Measurements from ENCODE around the gene HOGA1. TPM values are rescaled to one million over a fixed set of nuclear protein-coding genes. Genes with fewer than 3 reads are reported as not detected.
A peak's percentile ranks its signal among the peaks of the same experiment; 100 is the strongest.

HOGA1 gene
- total RNA-seq, 1 donor = 0.86 TPM

DNA sequence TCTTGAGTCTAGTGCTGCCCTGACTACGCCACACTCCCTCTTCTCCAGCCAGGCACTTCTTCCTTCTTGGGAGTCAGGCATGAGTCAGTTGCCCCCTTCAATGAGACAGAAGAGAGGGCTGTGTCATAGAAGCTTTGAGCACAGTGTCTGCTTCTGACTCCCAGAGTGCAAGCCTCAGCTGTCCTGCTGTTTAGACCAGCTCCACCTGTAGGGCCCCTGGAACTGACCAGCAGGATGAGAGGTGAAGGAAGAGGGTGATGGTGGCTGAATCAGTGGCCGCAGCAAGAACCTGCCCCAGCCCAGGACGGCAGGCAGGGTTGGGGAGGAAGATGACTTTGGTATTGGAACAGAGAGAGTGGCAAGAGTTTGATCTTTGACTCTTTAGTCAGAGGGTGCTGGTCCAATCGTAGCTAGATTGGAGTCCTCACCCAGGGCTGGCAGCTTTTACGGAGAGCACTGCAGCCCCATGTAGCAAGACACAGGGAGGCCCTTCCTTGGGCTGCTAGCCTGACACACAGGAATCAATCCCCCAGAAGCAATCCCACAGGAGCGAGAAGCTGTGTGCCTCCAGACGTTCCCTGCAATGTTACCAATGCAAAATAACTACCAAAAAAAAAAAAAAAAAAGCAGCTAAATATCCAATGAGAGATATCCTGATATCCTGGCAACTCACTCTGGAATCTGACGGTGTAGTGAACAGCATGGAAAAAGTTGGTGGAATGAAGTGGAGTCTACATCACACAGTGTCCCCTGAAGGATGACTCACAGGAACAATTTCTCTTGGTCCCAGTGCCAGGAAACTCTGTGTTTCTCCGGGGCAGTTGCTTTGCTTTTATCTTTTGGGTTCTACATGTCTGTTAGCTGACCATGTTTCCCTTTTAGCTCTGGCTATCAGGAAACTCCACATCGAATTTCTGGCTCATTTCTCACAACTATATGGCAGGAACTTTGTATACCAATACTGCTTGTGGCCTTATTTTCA lies 12.2 kb downstream of the HOGA1 start:
- TF ChIP-seq CTCF (IDR thresholded peaks at IDR 0.05; ENCODE audit: insufficient read depth, low read depth, low read length) = no peak
- H3K4me3 ChIP-seq (ENCODE audit: low read depth, low read length) = no peak overlapping the region
- DNase-seq (ENCODE audit: low read depth) = peak; percentile 54

DNA sequence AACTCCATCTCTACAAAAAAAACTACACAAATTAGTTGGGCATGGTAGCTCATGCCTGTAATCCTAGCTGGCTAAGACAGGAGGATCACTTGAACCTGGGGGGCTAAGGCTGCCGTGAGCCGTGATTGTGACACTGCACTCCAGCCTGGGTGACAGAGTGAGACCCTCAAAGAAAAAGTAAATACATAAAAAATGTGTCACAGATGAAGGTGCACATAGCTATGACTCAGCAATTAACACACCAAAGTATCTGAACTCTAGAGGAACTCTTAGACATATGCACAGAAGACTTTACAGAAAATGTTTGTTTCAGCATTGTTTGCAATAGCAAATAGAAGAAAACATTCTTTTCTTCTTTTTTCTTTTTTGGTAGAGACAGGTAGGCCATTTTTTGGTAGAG lies 13.6 kb downstream of the HOGA1 start:
- DNase-seq (ENCODE audit: low read depth) = no peak
- no peak overlapping the region for H3K4me3 ChIP-seq (ENCODE audit: low read depth, low read length)
- no peak for TF ChIP-seq CTCF (IDR thresholded peaks at IDR 0.05; ENCODE audit: insufficient read depth, low read depth, low read length)

DNA sequence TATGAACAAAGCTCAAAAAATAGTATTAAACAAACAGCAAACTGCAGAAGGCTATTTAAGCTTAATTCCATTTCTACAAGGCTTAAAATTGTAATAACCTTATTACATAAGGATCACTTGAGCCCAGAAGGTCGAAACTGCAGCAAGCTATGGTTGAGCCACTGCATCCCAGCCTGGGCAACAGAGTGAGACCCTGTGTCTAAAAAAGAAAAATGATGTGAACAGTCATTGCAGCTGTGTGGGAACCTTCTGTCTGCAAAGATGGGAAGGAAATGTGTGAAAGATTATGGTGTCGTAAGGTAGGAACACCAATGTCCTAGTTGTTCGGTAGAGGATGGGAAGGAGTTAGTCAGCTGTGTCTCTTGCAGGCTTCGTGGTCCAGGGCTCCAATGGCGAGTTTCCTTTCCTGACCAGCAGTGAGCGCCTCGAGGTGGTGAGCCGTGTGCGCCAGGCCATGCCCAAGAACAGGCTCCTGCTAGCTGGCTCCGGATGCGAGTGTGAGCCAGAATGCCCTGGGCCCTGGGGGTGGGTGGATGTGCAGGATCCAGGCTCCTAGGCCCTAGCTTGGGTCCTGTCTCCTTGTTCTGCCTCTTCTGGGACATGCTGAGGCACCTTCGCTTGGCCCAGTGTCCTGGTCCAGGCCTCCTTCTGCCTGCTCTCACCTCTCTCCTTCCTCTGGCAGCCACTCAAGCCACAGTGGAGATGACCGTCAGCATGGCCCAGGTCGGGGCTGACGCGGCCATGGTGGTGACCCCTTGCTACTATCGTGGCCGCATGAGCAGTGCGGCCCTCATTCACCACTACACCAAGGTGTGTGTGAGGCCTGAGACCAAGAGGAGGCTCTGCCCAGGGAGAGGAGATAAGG lies 14.4 kb downstream of the HOGA1 start:
- no peak overlapping the region for H3K4me3 ChIP-seq (ENCODE audit: low read depth, low read length)
- no peak for DNase-seq (ENCODE audit: low read depth)
- no peak for TF ChIP-seq CTCF (IDR thresholded peaks at IDR 0.05; ENCODE audit: insufficient read depth, low read depth, low read length)

- H3K4me3 ChIP-seq (ENCODE audit: low read depth, low read length) = no peak overlapping the region
- no peak for DNase-seq (ENCODE audit: low read depth)
- no peak for TF ChIP-seq CTCF (IDR thresholded peaks at IDR 0.05; ENCODE audit: insufficient read depth, low read depth, low read length)
These were observed 15.1 kb downstream of the HOGA1 start for GRCh38 chr10:97599272-97599619.

- no peak for TF ChIP-seq CTCF (IDR thresholded peaks at IDR 0.05; ENCODE audit: insufficient read depth, low read depth, low read length)
- no peak for DNase-seq (ENCODE audit: low read depth)
- H3K4me3 ChIP-seq (ENCODE audit: low read depth, low read length) = no peak overlapping the region
These were observed 16.4 kb downstream of the HOGA1 start for GRCh38 chr10:97600616-97601015.

GRCh38 chr10:97601268-97602215 lies 17.4 kb downstream of the HOGA1 start:
- DNase-seq (ENCODE audit: low read depth) = no peak
- no peak for TF ChIP-seq CTCF (IDR thresholded peaks at IDR 0.05; ENCODE audit: insufficient read depth, low read depth, low read length)
- no peak overlapping the region for H3K4me3 ChIP-seq (ENCODE audit: low read depth, low read length)

Measured in fibroblast of villous mesenchyme (primary cell).